Spleen (tissue), 11 donors: ENCODE data around the gene EFCAB9. TPM values are rescaled to one million over a fixed set of nuclear protein-coding genes. Genes with fewer than 3 reads are reported as not detected.

ENCODE experiments used
- DNase-seq: peaks from one replicate; pipeline ENCODE4 v3.0.0-alpha.2; 2020
- H3K27ac ChIP-seq, 8 donors: fragments of 200-600 bp; sonication (generic) in 7 of 8; 1 replicate in 4 of 8; 2 replicates in 4 of 8; pipeline versions ENCODE4 v1.5.0 to v1.8.0; 2016 to 2021; ENCODE audit warnings: inconsistent platforms in 4 of 8, mild to moderate bottlenecking in 4 of 8, moderate library complexity in 1 of 8
- H3K27me3 ChIP-seq, 7 donors: fragments of 200-600 bp; sonication (generic) in 6 of 7; replicated peaks in 1 of 7; 1 replicate in 4 of 7; 2 replicates in 3 of 7; pipeline versions ENCODE4 v1.5.0 to v1.8.0; 2016 to 2021; ENCODE audit warnings: inconsistent platforms in 3 of 7, mild to moderate bottlenecking in 1 of 7
- H3K36me3 ChIP-seq, 6 donors: fragments of 200-600 bp; sonication (generic) in 5 of 6; 1 replicate in 4 of 6; 2 replicates in 2 of 6; pipeline versions ENCODE4 v1.5.0 to v1.8.0; 2016 to 2021; ENCODE audit warnings: inconsistent platforms in 2 of 6
- H3K4me1 ChIP-seq, 6 donors: fragments of 200-600 bp; sonication (generic) in 5 of 6; 1 replicate in 3 of 6; 2 replicates in 3 of 6; pipeline versions ENCODE4 v1.5.0 to v1.8.0; 2016 to 2021; ENCODE audit warnings: inconsistent platforms in 3 of 6
- H3K4me3 ChIP-seq, 8 donors: fragments of 200-600 bp; sonication (generic) in 7 of 8; 1 replicate in 4 of 8; 2 replicates in 4 of 8; pipeline versions ENCODE4 v1.5.0 to v1.8.0; 2016 to 2021; ENCODE audit warnings: inconsistent platforms in 4 of 8, mild to moderate bottlenecking in 4 of 8, moderate library complexity in 2 of 8
- H3K9me3 ChIP-seq, 8 donors: fragments of 200-600 bp; sonication (generic) in 7 of 8; 1 replicate in 4 of 8; 2 replicates in 4 of 8; pipeline versions ENCODE4 v1.5.0 to v1.8.0; 2016 to 2021; ENCODE audit warnings: inconsistent platforms in 4 of 8
- POLR2A ChIP-seq, 3 donors: fragments of 450-650 bp; IDR thresholded peaks; one replicate each; pipeline ENCODE4 v1.5.1; 2017; ENCODE audit warnings: antibody characterized with exemption in 3 of 3, mild to moderate bottlenecking in 1 of 3
- POLR2AphosphoS5 ChIP-seq, 3 donors: sonication (generic); formaldehyde crosslinking; IDR thresholded peaks; one replicate each; pipeline ENCODE4 v1.5.1; 2017; ENCODE audit warnings: antibody characterized with exemption in 3 of 3
- WGBS, 5 donors: extraction: QIAGEN DNeasy Blood & Tissue Kit in 3 of 5; methylation state at CpG; one replicate each; pipeline versions ENCODE4 v1.1.5 to v1.1.7; 2013 to 2018; 5-methylcytosine and 5-hydroxymethylcytosine counted together
- intact Hi-C: fragments of 100-400 bp; cut with DNase I; formaldehyde crosslinking; loops from one replicate; pipeline ENCODE4 v1.15.0; 2023; ENCODE audit warnings: low total_unique reads
- polyA plus RNA-seq, 3 donors: library from polyadenylated mRNA; stranded (reverse); fragments of 200-250 nt; gene quantifications; one replicate each; pipeline ENCODE4 v1.2.1, GENCODE V29; 2013
- small RNA-seq, 4 donors: library from RNA; depleted of rRNA; stranded (forward); fragments of <200 nt; gene quantifications; one replicate each; pipeline ENCODE3, GENCODE V24; 2016
- total RNA-seq, 7 donors: library from RNA; depleted of rRNA in 3 of 7; stranded (reverse); fragments of >200 nt in 3 of 7; fragmentation: NEBNext Ultra II Directional in 4 of 7; extraction: Animal tissue kit (Norgen Biotek cat#: 25700) in 4 of 7; gene quantifications; one replicate each; pipeline versions ENCODE4 v1.1.0 to v1.2.1, GENCODE V29; 2016 to 2021
- TF ChIP-seq, protein P1 (sequence below), 11 experiments: fragments of 200-600 bp in 7 of 11; fragments of 450-650 bp in 4 of 11; sonication (generic) in 4 of 11; IDR thresholded peaks in 8 of 11; conservative IDR thresholded peaks in 3 of 11; 1 replicate in 7 of 11; 2 replicates in 4 of 11; pipeline versions ENCODE4 v1.4.0 to v1.8.0; 2016 to 2021; ENCODE audit warnings: antibody characterized with exemption in 11 of 11, inconsistent platforms in 4 of 11, mild to moderate bottlenecking in 1 of 11
- donor health status: healthy with polysubstance abuse.
- donor health status: DM: no; HTN: no; CAD: no; lungs with moderate emphysema.
- donor health status: DM: no; HTN: no; CAD: no.
- donor health status: Bipolar disorder and iron deficiency.
- donor health status: healthy.
- donor health status: DM: no; HTN: no; CAD: no.
- donor health status: DM: yes; HTN: yes; CAD: no.

EFCAB9 gene
- total and polyA plus RNA-seq, 10 donors: not detected

DNA sequence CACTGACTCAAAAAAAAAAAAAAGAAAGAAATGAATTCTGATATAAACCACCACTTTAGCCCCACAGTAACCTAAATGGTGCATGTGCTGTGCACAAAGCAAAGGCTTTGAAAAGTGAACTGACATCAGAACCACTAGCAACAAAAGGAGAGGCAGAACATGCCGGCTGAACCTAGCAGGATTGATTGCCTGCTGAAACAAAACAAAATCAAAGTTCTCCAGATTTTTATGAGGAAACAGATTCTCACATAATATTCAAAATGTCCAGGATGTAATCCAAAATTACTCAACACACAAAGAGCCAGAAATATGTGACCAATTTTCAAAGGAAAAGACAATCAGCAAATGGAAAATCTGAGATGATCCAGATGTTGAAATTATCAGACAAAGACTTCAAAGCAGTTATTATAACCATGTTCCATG is 51.7 kb downstream of the EFCAB9 start:
- WGBS, 5 donors: 83 to 100% (median 93%) methylated on average over 1 of the region's 1 CpG
- intact Hi-C loops: no loop called here
- H3K27ac ChIP-seq: no peak overlapping the region
- peaks cover 0 to 14% (median 9%) of the 10 kb centered on the region in 8 donors for H3K9me3 ChIP-seq
- no peak overlapping the region for H3K4me3 ChIP-seq
- peaks cover 0 to 12% (median 0%) of the 10 kb centered on the region in 6 donors for H3K36me3 ChIP-seq
- H3K4me1 ChIP-seq: no peaks in the 10 kb centered on the region
- no peak for DNase-seq
- TF ChIP-seq POLR2A (IDR thresholded peaks at IDR 0.05): no peak
- TF ChIP-seq POLR2AphosphoS5 (IDR thresholded peaks at IDR 0.05): no peak
- TF ChIP-seq, protein P1, sequence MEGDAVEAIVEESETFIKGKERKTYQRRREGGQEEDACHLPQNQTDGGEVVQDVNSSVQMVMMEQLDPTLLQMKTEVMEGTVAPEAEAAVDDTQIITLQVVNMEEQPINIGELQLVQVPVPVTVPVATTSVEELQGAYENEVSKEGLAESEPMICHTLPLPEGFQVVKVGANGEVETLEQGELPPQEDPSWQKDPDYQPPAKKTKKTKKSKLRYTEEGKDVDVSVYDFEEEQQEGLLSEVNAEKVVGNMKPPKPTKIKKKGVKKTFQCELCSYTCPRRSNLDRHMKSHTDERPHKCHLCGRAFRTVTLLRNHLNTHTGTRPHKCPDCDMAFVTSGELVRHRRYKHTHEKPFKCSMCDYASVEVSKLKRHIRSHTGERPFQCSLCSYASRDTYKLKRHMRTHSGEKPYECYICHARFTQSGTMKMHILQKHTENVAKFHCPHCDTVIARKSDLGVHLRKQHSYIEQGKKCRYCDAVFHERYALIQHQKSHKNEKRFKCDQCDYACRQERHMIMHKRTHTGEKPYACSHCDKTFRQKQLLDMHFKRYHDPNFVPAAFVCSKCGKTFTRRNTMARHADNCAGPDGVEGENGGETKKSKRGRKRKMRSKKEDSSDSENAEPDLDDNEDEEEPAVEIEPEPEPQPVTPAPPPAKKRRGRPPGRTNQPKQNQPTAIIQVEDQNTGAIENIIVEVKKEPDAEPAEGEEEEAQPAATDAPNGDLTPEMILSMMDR (IDR thresholded peaks at IDR 0.05 in 8 of 11, conservative IDR thresholded peaks at IDR 0.05 in 3 of 11): no peak
- H3K27me3 ChIP-seq: no peaks in the 10 kb centered on the region

DNA sequence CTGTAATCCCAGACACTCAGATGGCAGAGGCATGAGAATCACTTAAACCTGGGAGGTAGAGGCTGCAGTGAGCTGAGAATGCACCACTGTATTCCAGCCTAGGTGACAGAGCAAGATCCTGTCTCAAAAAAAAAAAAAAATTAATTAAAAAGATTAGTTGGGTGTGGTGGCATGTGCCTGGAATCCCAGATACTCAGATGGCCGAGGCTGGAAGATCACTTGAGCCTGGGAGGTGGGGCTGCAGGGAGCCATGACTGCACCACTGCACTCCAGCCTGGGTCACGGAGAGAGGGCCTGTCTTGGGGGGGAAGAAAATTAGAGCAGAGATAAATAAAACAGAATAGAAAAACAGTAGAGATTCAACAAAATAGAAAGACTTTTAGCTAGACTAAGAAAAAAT is 54.7 kb downstream of the EFCAB9 start:
- peaks cover 6 to 44% (median 38%) of the 10 kb centered on the region in 8 donors for H3K9me3 ChIP-seq
- H3K4me3 ChIP-seq: no peak overlapping the region
- WGBS, 5 donors: 86 to 98% (median 91%) methylated on average over 2 of the region's 2 CpGs
- intact Hi-C loops: no loop called here
- no peak overlapping the region for H3K27ac ChIP-seq
- DNase-seq: no peak
- H3K27me3 ChIP-seq: no peaks in the 10 kb centered on the region
- peaks cover 0 to 12% (median 0%) of the 10 kb centered on the region in 6 donors for H3K36me3 ChIP-seq
- H3K4me1 ChIP-seq: no peaks in the 10 kb centered on the region
- TF ChIP-seq POLR2AphosphoS5 (IDR thresholded peaks at IDR 0.05) (no peak), POLR2A (IDR thresholded peaks at IDR 0.05) (no peak)
- TF ChIP-seq, protein P1 (IDR thresholded peaks at IDR 0.05 in 8 of 11, conservative IDR thresholded peaks at IDR 0.05 in 3 of 11): no peak

DNA sequence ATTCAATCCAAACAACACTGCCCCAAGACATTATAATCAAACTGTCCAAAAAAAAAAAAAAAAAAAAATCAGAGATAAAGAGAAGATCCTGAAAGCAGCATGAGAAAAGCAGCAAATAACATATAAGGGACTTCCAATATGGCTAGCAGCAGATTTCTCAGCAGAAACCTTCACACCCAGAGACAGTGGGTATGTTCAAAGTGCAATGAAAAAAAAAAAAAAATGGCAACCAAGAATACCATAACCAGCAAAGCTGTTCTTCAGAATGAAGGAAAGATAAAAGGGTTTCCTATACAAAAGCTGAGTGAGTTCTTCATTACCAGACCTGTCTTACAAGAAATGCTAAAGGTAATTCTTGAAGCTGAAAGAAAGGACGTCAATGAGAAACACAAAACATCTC is 57.4 kb downstream of the EFCAB9 start:
- peaks cover 6 to 58% (median 46%) of the 10 kb centered on the region in 8 donors for H3K9me3 ChIP-seq
- intact Hi-C loops: no loop called here
- no peaks in the 10 kb centered on the region for H3K4me1 ChIP-seq
- TF ChIP-seq, protein P1 (IDR thresholded peaks at IDR 0.05 in 8 of 11, conservative IDR thresholded peaks at IDR 0.05 in 3 of 11): no peak
- TF ChIP-seq POLR2A (IDR thresholded peaks at IDR 0.05): no peak
- no peak for TF ChIP-seq POLR2AphosphoS5 (IDR thresholded peaks at IDR 0.05)
- DNase-seq: no peak
- H3K27me3 ChIP-seq: no peaks in the 10 kb centered on the region
- no peak overlapping the region for H3K27ac ChIP-seq
- H3K4me3 ChIP-seq: no peak overlapping the region
- peaks cover 0 to 29% (median 7%) of the 10 kb centered on the region in 6 donors for H3K36me3 ChIP-seq
- WGBS, 5 donors: 91 to 98% (median 93%) methylated on average over 1 of the region's 1 CpG

DNA sequence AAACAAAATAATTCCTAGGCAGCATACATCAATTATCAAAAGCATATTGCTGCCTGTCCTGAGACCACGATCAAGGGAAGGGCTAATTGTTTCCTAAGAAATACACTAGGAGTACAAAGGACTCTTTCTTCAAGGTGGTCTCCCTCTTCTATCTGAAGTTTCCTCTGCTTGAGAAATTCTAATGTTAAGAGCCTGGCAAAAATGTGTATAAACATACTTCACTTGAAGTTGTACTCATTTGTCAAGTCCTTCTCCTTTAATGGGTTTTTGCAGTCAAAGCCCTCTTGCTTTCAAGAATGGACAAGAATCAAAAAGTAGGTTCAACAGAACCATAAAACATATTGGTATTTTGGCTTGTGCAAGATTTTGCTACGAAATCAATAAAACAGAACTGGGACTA is 58.5 kb downstream of the EFCAB9 start:
- Histone ChIP-seq H3K4me1 (no peaks in the 10 kb centered on the region), H3K27me3 (no peaks in the 10 kb centered on the region), H3K27ac (no peak overlapping the region), H3K36me3 (peaks cover 0 to 29% (median 7%) of the 10 kb centered on the region in 6 donors), H3K4me3 (no peak overlapping the region), H3K9me3 (peaks cover 6 to 58% (median 46%) of the 10 kb centered on the region in 8 donors)
- TF ChIP-seq POLR2A (IDR thresholded peaks at IDR 0.05): no peak
- TF ChIP-seq, protein P1 (IDR thresholded peaks at IDR 0.05 in 8 of 11, conservative IDR thresholded peaks at IDR 0.05 in 3 of 11): no peak
- no peak for TF ChIP-seq POLR2AphosphoS5 (IDR thresholded peaks at IDR 0.05)
- intact Hi-C loops: no loop called here
- DNase-seq: no peak
- WGBS, 5 donors: 83 to 94% (median 86%) methylated on average over 2 of the region's 2 CpGs

Small RNA genes within 50 kb of the gene (small RNA-seq; reads per million reads assigned to genes)
- 0 reads per million in 4 donors for gene RF00191

Other genes with a start within 250 kb of the EFCAB9 start
- 10 to 100 TPM; 40.6 to 72.1 (median 64.5) TPM for gene FBXW11, start 187.5 kb upstream of the EFCAB9 start, total RNA-seq
- 10 to 100 TPM in 1 of 3 donors, 1 to 10 TPM in 2; 7.5 to 14.5 (median 8.3) TPM for gene FBXW11, start 187.5 kb upstream of the EFCAB9 start, polyA plus RNA-seq
- 100 to 1,000 TPM; 112 to 290 (median 182) TPM for gene STK10, start 5.9 kb upstream of the EFCAB9 start, total RNA-seq
- gene STK10, start 5.9 kb upstream of the EFCAB9 start, polyA plus RNA-seq: 10 to 100 TPM; 34.0 to 60.0 (median 55.2) TPM
- gene UBTD2, start 89.6 kb downstream of the EFCAB9 start, total RNA-seq: 10 to 100 TPM in 3 of 7 donors, 1 to 10 TPM in 4; 7.8 to 13.9 (median 9.8) TPM
- 1 to 10 TPM; 4.9 to 7.4 (median 5.1) TPM for gene UBTD2, start 89.6 kb downstream of the EFCAB9 start, polyA plus RNA-seq